GM18870 (cell line): ENCODE data around the gene SGK1.
"Not testable (repeated sequence)": the region's sequence is repeated elsewhere in the genome, so short reads cannot be mapped to it uniquely, and the experiment has no call there.

Experiments used
- ATAC-seq: cut with Tn5 transposase; IDR thresholded peaks from one replicate; pipeline ENCODE4 v1.9.1; 2021; ENCODE audit warnings: moderate library complexity; ENCODE audit not compliant: unreplicated experiment

Gene SGK1

GRCh38 chr6:134195164-134195906, 122.6 kb downstream of the SGK1 start:
- no peak for ATAC-seq

- no peak for ATAC-seq
These were observed 124.1 kb downstream of the SGK1 start for GRCh38 chr6:134193536-134194498.

GRCh38 chr6:134192609-134193008, 125.3 kb downstream of the SGK1 start:
- ATAC-seq, result not testable (repeated sequence)

- ATAC-seq, result no peak
These were observed 127.0 kb downstream of the SGK1 start for GRCh38 chr6:134190883-134191282.

- no peak for ATAC-seq
These were observed 130.2 kb downstream of the SGK1 start for GRCh38 chr6:134187751-134188150.

GRCh38 chr6:134187154-134187553, 130.8 kb downstream of the SGK1 start:
- no peak for ATAC-seq

- no peak for ATAC-seq
These were observed 131.6 kb downstream of the SGK1 start for GRCh38 chr6:134186355-134186754.

- ATAC-seq, result no peak
These were observed 132.6 kb downstream of the SGK1 start for GRCh38 chr6:134185277-134185676.

GRCh38 chr6:134183844-134184243, 134.1 kb downstream of the SGK1 start:
- no peak for ATAC-seq

- ATAC-seq, result no peak
These were observed 135.4 kb downstream of the SGK1 start for GRCh38 chr6:134182528-134182927.

- ATAC-seq, result not testable (repeated sequence)
These were observed 136.2 kb downstream of the SGK1 start for GRCh38 chr6:134181726-134182125.

GRCh38 chr6:134181251-134181650, 136.7 kb downstream of the SGK1 start:
- ATAC-seq, result not testable (repeated sequence)

- not testable (repeated sequence) for ATAC-seq
These were observed 137.4 kb downstream of the SGK1 start for GRCh38 chr6:134180540-134180939.

GRCh38 chr6:134178161-134179044, 139.5 kb downstream of the SGK1 start:
- no peak for ATAC-seq

- no peak for ATAC-seq
These were observed 140.2 kb downstream of the SGK1 start for GRCh38 chr6:134177753-134178160.

- no peak for ATAC-seq
These were observed 140.7 kb downstream of the SGK1 start for GRCh38 chr6:134177236-134177635.

- ATAC-seq, result no peak
These were observed 141.5 kb downstream of the SGK1 start for GRCh38 chr6:134176264-134176975.

- ATAC-seq, result no peak
These were observed 142.2 kb downstream of the SGK1 start for GRCh38 chr6:134175532-134176263.

GRCh38 chr6:134174672-134175531, 143.0 kb downstream of the SGK1 start:
- peak; percentile 70 for ATAC-seq
